Measurements from ENCODE around the gene DKK1. TPM values are rescaled to one million over a fixed set of nuclear protein-coding genes. Genes with fewer than 3 reads are reported as not detected.
"Not testable (repeated sequence)": the region's sequence is repeated elsewhere in the genome, so short reads cannot be mapped to it uniquely, and the experiment has no call there.

DKK1 gene
- total RNA-seq, 1 donor from 2014 or later = 11.4 TPM

- not testable (repeated sequence) for DNase-seq (ENCODE audit: low spot score)
These were observed 51.7 kb downstream of the DKK1 start for GRCh38 chr10:52365547-52366432.

Data from mesenteric fat pad (tissue), 1 donor.